Superior temporal gyrus (tissue), 1 donor: ENCODE measurements around the gene F5.

ENCODE experiments used
- DNase-seq: peaks from one replicate; pipeline ENCODE4 v3.0.0-alpha.2; 2016; ENCODE audit errors: extremely low spot score

The F5 gene

GRCh38 chr1:169588785-169589485 lies 2.7 kb upstream of the F5 start:
- no peak for DNase-seq

DNA sequence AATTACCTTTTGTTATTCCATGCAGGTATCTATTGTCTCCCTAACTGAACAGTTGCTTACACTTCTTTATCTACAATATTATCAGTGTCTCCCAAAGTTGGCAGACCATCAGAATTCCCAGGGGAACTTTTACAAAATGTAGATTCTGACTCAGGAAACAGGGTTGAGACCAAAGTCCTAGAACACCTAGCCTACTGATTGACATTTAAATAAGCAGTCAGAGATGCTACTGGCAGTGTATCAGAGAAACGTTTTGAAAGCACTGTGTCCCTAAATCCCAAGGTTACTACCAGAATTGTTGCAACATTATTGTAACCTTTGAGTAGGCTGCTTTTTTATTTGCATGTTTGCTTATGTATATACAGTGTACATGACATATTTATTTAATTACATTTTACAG lies 1.8 kb upstream of the F5 start:
- no peak for DNase-seq

GRCh38 chr1:169586067-169586394 lies 250 bp downstream of the F5 start:
- DNase-seq: no peak

DNA sequence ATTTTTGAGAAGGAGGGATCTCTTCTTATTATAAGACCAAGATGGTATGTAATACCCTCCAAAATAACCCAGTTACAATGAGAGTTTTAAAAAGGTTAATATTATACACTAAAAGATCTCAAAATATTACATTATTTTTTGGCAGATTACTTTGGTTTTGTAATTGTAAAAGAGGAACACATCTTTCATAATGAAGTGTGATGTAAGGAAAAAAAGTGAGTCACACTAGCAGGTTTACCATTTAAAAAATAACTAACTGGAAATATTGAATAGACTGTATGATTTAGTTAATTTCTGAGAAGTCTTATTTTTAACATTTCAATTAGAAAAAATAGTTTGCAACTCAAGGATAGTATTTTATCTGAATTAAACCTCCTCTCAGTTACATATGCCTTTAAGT lies 1.1 kb downstream of the F5 start:
- DNase-seq: no peak

- DNase-seq: no peak
These were observed 1.7 kb downstream of the F5 start for GRCh38 chr1:169584483-169585144.

DNA sequence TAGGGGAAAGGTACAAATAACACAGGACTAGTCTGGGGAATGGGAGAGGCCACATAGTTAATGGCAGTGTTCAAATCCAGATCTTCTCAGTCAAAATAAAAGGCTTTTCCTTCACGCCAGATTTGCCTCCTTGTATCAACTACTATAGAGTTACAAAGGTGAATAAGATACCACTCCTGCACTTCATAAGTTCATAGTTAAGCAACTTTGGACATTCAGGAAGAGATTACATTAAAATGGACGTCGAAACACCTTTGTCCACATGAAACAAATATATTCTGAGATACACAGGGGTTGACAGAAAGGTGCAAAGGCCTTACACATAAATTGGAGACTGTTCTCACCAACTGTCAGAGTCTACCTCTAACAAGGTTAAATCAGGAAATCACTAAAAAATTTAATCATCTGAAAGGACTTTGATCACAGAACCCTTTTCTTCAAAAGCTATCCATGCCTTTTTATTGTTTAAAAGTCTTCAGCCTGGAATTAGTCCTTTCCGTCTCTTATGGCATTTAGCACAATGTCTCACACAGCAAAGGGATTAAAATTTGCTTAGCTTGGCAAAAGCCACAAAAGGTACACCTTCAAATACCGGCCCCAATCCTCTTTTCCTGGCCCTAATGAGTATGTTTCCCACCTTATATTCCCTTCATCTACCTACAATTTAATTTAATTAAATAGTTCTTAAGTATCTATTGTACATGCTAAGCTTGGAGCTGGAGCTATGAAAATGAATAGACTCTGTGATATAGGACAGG lies 8.1 kb downstream of the F5 start:
- no peak for DNase-seq

DNA sequence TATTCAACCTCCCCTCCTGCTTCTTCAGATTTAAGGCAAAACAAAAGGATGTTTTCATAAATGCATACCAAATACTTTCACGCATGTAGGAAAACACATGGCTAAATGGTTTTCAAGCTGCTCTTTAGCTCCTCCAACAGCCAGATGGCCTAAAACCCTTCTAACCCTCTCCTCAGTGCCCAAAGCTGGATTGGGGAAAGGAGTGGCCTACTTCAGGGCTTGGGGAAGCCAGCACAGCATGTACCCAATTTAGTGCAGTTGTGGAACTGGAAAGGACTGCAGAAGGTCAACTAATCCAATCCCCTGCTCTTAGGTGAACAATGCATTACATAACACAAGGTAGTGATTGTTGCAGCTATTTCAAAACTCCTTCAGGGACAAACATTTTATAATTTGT lies 9.3 kb downstream of the F5 start:
- no peak for DNase-seq

DNA sequence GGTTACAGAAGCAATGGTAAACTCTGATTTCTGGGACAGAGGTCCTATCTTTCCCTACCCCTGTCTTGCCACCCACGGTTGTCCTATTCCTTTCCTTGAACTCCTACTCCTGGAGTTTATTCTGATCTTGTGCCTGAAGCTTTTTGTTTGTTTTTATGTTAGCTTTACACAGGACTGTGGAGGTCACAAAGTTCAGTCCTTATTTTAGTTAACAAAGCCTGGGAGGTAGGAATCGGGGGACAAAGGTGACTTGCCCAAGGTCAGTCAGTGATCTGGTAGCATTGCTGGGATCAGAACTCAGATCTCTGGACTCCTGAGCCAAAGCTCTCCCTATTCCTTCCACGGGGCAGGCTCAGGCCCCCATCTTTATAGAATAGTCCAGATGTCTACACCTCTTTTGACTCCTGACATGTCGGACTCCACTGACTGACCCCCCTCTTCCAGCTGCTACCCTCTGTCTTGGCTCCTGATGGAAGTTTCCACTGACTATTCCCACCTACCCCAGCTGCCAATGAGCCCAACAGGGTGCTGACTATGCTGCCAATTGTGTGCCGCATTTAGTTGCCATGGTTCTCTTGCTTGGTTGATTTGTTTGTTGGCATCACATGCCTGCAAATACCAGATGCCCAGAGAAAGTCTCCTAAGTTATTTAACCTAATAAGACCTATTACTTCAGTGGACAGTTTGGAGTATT lies 9.9 kb downstream of the F5 start:
- no peak for DNase-seq

DNA sequence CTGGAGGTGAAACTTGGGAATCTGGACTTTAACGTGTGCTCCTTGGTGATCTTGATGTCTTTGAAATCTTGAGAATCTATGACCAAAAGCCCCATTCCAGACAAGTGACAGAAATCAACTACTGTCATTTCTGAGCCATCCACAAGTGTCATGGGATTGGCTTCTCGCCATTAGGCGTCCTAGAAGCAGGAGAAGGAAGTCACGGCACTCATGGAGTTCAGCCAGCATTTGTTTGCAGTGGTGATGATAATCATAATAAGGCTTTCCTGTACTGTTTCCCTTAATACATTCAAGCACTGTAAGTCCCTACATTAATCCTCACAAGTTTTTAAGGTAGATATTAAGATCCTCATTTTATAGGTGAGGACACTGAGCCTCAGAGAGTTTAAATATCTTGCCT lies 11.9 kb downstream of the F5 start:
- no peak for DNase-seq

DNA sequence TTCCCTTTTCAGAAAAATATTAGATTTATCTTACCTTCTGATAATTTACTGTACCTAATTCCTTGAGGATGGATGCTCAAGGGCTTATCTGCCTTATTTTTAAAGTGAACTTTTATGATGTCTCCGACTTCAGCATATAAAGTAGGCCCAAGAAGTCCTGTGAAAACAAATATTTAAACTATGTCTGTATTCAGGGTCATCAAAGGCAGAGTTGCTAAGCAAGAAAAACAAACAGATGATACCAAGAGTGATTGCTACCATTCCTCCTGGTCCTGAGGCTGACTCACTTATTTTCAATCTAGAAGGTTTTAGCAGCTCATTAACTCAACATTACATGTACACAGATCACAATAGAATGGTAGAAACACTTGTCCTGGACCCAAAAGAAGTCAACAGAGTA lies 14.1 kb downstream of the F5 start:
- no peak for DNase-seq

- no peak for DNase-seq
These were observed 14.8 kb downstream of the F5 start for GRCh38 chr1:169571450-169571849.

DNA sequence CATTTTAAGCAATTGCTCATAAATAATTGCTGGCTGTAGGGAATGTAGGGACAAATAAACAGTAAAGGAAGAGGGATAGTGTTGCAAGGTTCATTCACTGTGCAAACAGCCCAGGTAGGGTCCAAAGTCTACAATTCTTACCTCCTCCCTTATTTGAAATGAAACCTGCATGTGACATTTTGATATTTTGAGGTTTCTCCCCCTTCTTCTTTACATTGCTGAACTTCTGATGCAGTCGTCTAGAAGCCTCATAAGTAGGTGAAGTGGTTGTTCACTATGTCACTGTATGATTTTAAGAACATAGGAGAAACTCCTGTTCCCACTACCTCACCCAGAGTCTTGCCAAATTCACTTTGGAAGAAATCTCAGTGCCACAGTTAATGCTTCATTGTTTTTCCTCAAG lies 16.1 kb downstream of the F5 start:
- no peak for DNase-seq

GRCh38 chr1:169568497-169568896 lies 17.8 kb downstream of the F5 start:
- no peak for DNase-seq

- DNase-seq: no peak
These were observed 20.7 kb downstream of the F5 start for GRCh38 chr1:169565335-169566271.

- DNase-seq: no peak
These were observed 22.6 kb downstream of the F5 start for GRCh38 chr1:169563650-169564049.

DNA sequence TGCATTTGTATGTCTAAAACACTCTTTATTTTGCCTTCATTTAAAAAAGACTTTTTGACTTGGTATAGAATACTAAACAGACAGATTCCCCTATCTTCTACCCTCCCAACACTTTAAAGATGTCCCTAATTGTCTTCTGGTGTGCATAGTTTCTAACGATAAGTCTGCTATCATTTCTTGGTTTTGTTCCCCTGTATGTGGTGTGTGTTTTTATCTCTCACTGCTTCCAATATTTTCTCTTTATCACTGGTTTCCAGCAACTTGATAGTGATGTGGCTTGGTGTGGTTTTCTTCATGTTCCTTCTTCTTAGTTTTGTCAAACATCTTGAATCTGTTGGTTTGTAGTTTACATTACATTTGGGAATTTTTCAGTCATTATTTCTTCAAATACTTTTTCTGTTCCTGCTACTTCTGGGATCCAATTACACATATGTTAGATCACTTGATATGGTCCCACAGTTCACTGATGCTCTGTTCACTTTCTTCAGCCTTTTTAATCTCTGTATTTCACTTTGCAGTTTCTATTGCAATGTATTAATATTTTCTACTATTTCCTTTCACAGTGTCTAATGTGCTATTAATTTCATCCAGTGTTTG lies 23.2 kb downstream of the F5 start:
- DNase-seq: no peak

DNA sequence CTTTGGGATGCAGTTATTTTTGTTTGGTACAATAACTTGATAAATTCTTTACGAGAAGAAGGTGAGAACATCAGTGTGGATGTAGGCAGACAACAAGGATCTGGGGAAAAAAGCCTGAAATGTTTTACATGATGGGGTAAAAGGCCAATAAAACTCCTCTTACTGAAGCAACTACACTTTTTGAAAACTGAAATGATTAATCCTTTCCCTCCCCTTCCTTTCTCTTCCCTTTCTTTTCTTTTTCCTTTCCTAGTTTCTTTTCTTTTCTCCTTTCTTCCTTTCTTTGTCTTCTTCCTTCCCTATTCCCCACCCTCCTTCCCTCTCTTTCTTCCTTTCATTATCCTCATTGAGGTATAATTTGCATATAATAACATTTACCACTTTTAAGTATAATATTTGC lies 24.6 kb downstream of the F5 start:
- DNase-seq: no peak

DNA sequence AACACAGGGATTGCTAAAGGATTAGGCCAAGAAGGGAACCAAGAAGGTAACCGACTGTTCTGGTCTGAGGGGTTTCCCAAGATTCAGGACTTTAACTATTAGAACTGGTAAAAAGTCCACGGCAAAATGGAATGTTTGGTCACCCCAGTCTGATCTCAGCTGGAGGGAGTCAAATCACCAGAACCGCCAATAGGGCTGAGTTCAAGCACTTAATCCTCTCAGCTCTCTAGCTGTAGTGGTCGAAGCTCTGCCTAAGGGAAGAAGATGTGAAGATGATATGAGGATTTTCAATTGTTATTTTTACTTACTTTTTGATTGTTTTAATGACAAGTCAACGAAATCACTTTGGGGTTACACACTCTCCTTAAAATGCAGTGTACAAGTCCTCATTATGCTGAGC lies 29.1 kb downstream of the F5 start:
- DNase-seq: no peak

- DNase-seq: peak; percentile 73
These were observed 36.0 kb downstream of the F5 start for GRCh38 chr1:169550294-169550693.

DNA sequence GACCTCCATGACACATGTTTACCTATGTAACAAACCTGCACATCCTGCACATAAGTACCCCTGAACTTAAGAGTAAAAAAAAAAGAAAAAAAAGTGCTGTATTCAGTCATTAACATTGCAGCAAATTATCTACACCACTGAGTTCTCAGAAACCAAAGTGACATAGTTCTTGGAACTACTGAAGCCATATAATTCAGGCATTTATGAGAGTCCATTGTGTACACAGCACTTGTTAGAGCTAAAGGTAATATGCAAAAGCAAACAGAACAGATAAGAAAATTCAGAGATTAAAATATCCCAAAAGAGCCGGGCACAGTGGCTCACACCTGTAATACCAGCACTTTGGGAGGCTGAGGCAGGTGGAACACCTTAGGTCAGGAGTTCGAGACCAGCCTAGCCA lies 38.0 kb downstream of the F5 start:
- DNase-seq: no peak
